IMR-90 (cell line): ENCODE results near the gene FEV.

Experiments used
- BHLHE40 ChIP-seq: fragments of 150-350 bp; IDR thresholded peaks from 2 replicates; pipeline ENCODE4 v1.6.1; 2016; ENCODE audit warnings: mild to moderate bottlenecking, low read depth, low read length
- CEBPB ChIP-seq: IDR thresholded peaks from 2 replicates; pipeline ENCODE4 v1.6.1; 2012; ENCODE audit warnings: low read depth, low read length, improper control_type of control experiment
- MAZ ChIP-seq: IDR thresholded peaks from 2 replicates; pipeline ENCODE4 v1.6.1; 2012; ENCODE audit warnings: low read depth, mild to moderate bottlenecking, low read length, improper control_type of control experiment, moderate library complexity, borderline replicate concordance
- POLR2A ChIP-seq: IDR thresholded peaks from 2 replicates; pipeline ENCODE4 v1.6.1; 2012; ENCODE audit warnings: mild to moderate bottlenecking, low read depth, low read length
- USF2 ChIP-seq: fragments of 150-350 bp; IDR thresholded peaks from 2 replicates; pipeline ENCODE4 v1.6.1; 2017; ENCODE audit warnings: mild to moderate bottlenecking, antibody characterized with exemption, low read length, low read depth
- TF ChIP-seq, protein P1 (sequence below): conservative IDR thresholded peaks from 2 replicates; pipeline ENCODE4 v1.5.1; 2012; ENCODE audit warnings: mild to moderate bottlenecking, low read depth, low read length, improper control_type of control experiment
- TF ChIP-seq, protein P2 (sequence below): fragments of 150-350 bp; IDR thresholded peaks from 2 replicates; pipeline ENCODE4 v1.6.1; 2016; ENCODE audit warnings: low read depth, mild to moderate bottlenecking, low read length, moderate library complexity, borderline replicate concordance

GRCh38 chr2:219022616-219023015, 37.6 kb upstream of the FEV start:
- TF ChIP-seq, protein P1, sequence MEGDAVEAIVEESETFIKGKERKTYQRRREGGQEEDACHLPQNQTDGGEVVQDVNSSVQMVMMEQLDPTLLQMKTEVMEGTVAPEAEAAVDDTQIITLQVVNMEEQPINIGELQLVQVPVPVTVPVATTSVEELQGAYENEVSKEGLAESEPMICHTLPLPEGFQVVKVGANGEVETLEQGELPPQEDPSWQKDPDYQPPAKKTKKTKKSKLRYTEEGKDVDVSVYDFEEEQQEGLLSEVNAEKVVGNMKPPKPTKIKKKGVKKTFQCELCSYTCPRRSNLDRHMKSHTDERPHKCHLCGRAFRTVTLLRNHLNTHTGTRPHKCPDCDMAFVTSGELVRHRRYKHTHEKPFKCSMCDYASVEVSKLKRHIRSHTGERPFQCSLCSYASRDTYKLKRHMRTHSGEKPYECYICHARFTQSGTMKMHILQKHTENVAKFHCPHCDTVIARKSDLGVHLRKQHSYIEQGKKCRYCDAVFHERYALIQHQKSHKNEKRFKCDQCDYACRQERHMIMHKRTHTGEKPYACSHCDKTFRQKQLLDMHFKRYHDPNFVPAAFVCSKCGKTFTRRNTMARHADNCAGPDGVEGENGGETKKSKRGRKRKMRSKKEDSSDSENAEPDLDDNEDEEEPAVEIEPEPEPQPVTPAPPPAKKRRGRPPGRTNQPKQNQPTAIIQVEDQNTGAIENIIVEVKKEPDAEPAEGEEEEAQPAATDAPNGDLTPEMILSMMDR, result no peak
- TF ChIP-seq POLR2A (no peak), MAZ (no peak), BHLHE40 (no peak), CEBPB (no peak), USF2 (no peak)
- TF ChIP-seq, protein P2, sequence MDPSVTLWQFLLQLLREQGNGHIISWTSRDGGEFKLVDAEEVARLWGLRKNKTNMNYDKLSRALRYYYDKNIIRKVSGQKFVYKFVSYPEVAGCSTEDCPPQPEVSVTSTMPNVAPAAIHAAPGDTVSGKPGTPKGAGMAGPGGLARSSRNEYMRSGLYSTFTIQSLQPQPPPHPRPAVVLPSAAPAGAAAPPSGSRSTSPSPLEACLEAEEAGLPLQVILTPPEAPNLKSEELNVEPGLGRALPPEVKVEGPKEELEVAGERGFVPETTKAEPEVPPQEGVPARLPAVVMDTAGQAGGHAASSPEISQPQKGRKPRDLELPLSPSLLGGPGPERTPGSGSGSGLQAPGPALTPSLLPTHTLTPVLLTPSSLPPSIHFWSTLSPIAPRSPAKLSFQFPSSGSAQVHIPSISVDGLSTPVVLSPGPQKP, result no peak
